HG02970 (cell line): Measurements from ENCODE around the gene GAS6.
"Not testable (repeated sequence)": the region's sequence is repeated elsewhere in the genome, so short reads cannot be mapped to it uniquely, and the experiment has no call there.

Source experiments
- ATAC-seq: cut with Tn5 transposase; IDR thresholded peaks from one replicate; pipeline ENCODE4 v1.9.1; 2021; ENCODE audit warnings: mild to moderate bottlenecking, moderate library complexity, moderate number of reproducible peaks; ENCODE audit not compliant: unreplicated experiment, low FRiP score

The GAS6 gene

GRCh38 chr13:113863524-113864272 is at the start of gene GAS6:
Gene GAS6 (minus strand): TSS chr13:113864076. CDS start chr13:113863920, 156 bp downstream.
- no peak for ATAC-seq

- not testable (repeated sequence) for ATAC-seq
These were observed 49.5 kb upstream of the GAS6 start for GRCh38 chr13:113913408-113913807.

GRCh38 chr13:113912596-113912995 is 48.7 kb upstream of the GAS6 start:
- no peak for ATAC-seq

- no peak for ATAC-seq
These were observed 44.0 kb upstream of the GAS6 start for GRCh38 chr13:113907635-113908617.

- no peak for ATAC-seq
These were observed 42.7 kb upstream of the GAS6 start for GRCh38 chr13:113906571-113906970.

- ATAC-seq, result no peak
These were observed 42.1 kb upstream of the GAS6 start for GRCh38 chr13:113905942-113906341.

- no peak for ATAC-seq
These were observed 41.1 kb upstream of the GAS6 start for GRCh38 chr13:113905018-113905417.

- no peak for ATAC-seq
These were observed 40.5 kb upstream of the GAS6 start for GRCh38 chr13:113904411-113904810.

- ATAC-seq, result no peak
These were observed 40.0 kb upstream of the GAS6 start for GRCh38 chr13:113903912-113904311.

GRCh38 chr13:113902986-113903775 is 39.3 kb upstream of the GAS6 start:
- ATAC-seq, result no peak

GRCh38 chr13:113902481-113902880 is 38.6 kb upstream of the GAS6 start:
- no peak for ATAC-seq

- no peak for ATAC-seq
These were observed 37.8 kb upstream of the GAS6 start for GRCh38 chr13:113901642-113902041.

GRCh38 chr13:113901231-113901630 is 37.4 kb upstream of the GAS6 start:
- ATAC-seq, result no peak

GRCh38 chr13:113900646-113901045 is 36.8 kb upstream of the GAS6 start:
- no peak for ATAC-seq

- ATAC-seq, result no peak
These were observed 34.5 kb upstream of the GAS6 start for GRCh38 chr13:113898391-113898790.

- no peak for ATAC-seq
These were observed 34.1 kb upstream of the GAS6 start for GRCh38 chr13:113897966-113898365.

GRCh38 chr13:113897161-113897560 is 33.3 kb upstream of the GAS6 start:
- ATAC-seq, result no peak

GRCh38 chr13:113895436-113895835 is 31.6 kb upstream of the GAS6 start:
- no peak for ATAC-seq

- ATAC-seq, result no peak
These were observed 27.1 kb upstream of the GAS6 start for GRCh38 chr13:113890774-113891480.

GRCh38 chr13:113889467-113889866 is 25.6 kb upstream of the GAS6 start:
- ATAC-seq, result no peak
